Epithelial cell of proximal tubule (primary cell): ENCODE data around the gene MAPKBP1. TPM values are rescaled to one million over a fixed set of nuclear protein-coding genes. Genes with fewer than 3 reads are reported as not detected.

Source experiments
- DNase-seq: peaks from one replicate; pipeline ENCODE4 v3.0.0-alpha.2; 2011; ENCODE audit warnings: low read depth
- H3K4me3 ChIP-seq: 2 replicates; pipeline ENCODE4 v1.5.1; 2011; ENCODE audit warnings: low read depth, mild to moderate bottlenecking, low read length
- total RNA-seq: library from RNA; depleted of rRNA; stranded (reverse); fragments of >200 nt; gene quantifications from 2 replicates; pipeline ENCODE4 v1.2.3, GENCODE V29; 2015
- TF ChIP-seq, protein P1 (sequence below): conservative IDR thresholded peaks from 2 replicates; pipeline ENCODE4 v1.5.1; 2012; ENCODE audit warnings: low read depth, mild to moderate bottlenecking, low read length

MAPKBP1 gene
- total RNA-seq, 1 donor from 2014 or later: 14.4 TPM

- TF ChIP-seq, protein P1, sequence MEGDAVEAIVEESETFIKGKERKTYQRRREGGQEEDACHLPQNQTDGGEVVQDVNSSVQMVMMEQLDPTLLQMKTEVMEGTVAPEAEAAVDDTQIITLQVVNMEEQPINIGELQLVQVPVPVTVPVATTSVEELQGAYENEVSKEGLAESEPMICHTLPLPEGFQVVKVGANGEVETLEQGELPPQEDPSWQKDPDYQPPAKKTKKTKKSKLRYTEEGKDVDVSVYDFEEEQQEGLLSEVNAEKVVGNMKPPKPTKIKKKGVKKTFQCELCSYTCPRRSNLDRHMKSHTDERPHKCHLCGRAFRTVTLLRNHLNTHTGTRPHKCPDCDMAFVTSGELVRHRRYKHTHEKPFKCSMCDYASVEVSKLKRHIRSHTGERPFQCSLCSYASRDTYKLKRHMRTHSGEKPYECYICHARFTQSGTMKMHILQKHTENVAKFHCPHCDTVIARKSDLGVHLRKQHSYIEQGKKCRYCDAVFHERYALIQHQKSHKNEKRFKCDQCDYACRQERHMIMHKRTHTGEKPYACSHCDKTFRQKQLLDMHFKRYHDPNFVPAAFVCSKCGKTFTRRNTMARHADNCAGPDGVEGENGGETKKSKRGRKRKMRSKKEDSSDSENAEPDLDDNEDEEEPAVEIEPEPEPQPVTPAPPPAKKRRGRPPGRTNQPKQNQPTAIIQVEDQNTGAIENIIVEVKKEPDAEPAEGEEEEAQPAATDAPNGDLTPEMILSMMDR: no peak
- H3K4me3 ChIP-seq: no peak overlapping the region
- no peak for DNase-seq
Measured at GRCh38 chr15:41798607-41799487, 24.6 kb downstream of the MAPKBP1 start.

DNA sequence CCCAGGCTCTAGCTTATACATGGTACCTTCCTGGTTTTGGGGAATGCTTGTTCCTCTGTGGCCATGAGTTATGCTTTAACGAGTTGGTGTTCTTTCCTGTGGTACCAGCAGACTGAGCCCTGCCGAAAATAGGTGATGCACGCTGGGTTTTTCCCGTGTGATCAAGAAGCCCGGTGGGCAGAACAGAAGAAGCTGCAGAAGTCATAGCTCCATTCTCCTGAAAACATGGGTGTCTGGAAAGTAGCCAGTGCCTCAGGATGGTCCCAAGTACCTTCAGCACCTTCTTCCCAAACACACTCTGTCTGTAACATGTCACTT, 25.2 kb downstream of the MAPKBP1 start:
- H3K4me3 ChIP-seq: no peak overlapping the region
- TF ChIP-seq, protein P1: no peak
- no peak for DNase-seq

DNA sequence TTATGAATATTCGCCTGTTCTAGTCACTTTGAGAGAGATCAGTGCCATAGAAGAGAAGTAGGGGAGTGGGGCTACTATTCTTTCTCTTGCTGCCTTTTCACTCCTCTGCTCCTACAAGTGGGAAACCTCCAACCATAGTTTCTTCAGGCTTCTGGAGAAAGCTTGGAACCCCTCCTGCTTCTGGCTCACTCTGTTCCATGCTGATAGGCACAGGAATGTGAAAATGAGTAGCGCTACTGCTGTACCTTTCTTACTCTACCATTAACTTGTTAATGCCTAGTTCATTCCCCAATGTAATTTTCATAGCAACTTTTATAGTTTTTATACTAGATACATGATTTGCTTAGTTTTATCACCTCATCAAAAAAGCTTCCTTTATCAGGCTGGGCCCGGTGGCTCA, 26.9 kb downstream of the MAPKBP1 start:
- TF ChIP-seq, protein P1: no peak
- no peak for DNase-seq
- no peak overlapping the region for H3K4me3 ChIP-seq

DNA sequence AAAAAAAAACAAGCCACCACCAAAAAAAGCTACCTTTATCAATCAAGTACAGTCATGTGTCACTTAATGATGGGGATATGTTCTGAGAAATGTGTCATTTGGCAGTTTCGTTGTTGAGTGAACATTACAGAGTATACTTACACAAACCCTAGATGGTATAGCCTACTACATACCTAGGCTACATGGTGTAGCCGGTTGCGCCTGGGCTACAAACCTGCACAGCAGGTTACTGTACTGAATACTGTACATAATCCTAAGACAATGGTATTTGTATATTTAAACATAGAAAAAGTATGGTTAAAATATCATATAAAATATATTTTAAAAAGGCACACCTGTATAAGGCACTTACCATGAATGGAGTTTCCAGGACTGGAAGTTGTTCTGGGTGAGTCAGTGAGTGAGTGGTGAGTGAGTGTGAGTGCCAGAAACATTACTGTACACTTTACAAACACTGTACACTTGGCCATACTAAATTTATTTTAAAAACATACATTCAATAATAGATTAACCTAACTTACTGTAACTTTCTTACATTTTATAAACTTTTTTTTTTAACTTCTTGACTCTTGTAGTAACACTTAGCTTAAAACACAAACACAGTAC, 27.7 kb downstream of the MAPKBP1 start:
- H3K4me3 ChIP-seq: no peak overlapping the region
- TF ChIP-seq, protein P1: no peak
- DNase-seq: no peak

- no peak for DNase-seq
- no peak overlapping the region for H3K4me3 ChIP-seq
- TF ChIP-seq, protein P1: no peak
Measured at GRCh38 chr15:41804361-41804760, 30.1 kb downstream of the MAPKBP1 start.

DNA sequence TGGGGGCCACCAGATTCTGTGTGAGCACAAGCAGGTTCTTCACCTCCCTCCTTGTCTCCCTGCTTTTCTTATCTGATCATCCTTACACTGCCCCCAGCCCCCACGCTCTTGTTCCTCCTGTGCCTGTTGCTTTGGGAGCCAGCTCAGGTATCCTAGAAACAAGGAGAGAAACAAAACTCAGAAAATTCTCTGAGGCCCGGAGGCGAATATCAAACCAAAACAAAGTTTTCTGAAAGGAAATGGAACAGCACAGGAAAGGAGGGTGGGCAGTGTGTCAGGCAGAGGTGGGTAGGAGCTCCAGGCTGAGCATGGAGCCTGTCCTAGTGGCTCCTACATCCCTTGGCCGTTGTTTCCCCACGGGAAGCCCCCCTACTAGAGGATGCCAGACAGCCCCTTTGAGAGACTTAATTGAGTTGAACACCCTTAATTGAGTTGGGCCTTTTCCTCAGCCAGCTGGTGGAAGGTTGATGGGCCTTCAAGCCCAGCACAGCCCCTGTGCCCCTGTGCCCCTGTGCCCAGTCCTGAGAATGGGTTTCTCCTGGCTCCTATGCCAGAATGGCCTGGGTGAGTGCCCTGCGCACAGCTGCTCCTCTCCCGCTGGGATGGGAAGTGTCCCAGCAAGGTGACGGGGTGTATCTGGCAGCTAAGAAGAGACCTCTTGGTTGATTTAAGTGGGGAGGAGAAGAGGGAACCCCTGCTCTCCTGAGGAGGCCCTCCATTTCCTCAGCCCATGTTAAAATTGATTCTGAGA, 30.8 kb downstream of the MAPKBP1 start:
- TF ChIP-seq, protein P1: no peak
- H3K4me3 ChIP-seq: no peak overlapping the region
- no peak for DNase-seq
